SJSA1 (cell line): Measurements from ENCODE around the gene KIAA0232. TPM values are rescaled to one million over a fixed set of nuclear protein-coding genes. Genes with fewer than 3 reads are reported as not detected.

ENCODE experiments used
- DNase-seq, 2 experiments: peaks; one replicate each; pipeline ENCODE4 v3.0.0-alpha.2; 2015 to 2020; ENCODE audit warnings: low spot score in 2 of 2, low read depth in 1 of 2
- H3K27ac ChIP-seq: fragments of 250-450 bp; sonication (Bioruptor Pico); 2 replicates; pipeline ENCODE4 v1.5.1; 2020; ENCODE audit warnings: mild to moderate bottlenecking, moderate library complexity
- H3K27me3 ChIP-seq: fragments of 250-450 bp; sonication (Bioruptor Pico); replicated peaks from 2 replicates; pipeline ENCODE4 v1.5.1; 2020; ENCODE audit warnings: mild to moderate bottlenecking, moderate library complexity
- H3K36me3 ChIP-seq: fragments of 250-450 bp; sonication (Bioruptor Pico); 2 replicates; pipeline ENCODE4 v1.5.1; 2020; ENCODE audit warnings: mild to moderate bottlenecking
- H3K4me1 ChIP-seq: fragments of 250-450 bp; sonication (Bioruptor Pico); replicated peaks from 2 replicates; pipeline ENCODE4 v1.6.1; 2021; ENCODE audit warnings: mild to moderate bottlenecking
- H3K4me3 ChIP-seq: fragments of 250-450 bp; sonication (Bioruptor Pico); 2 replicates; pipeline ENCODE4 v1.5.1; 2020; ENCODE audit warnings: mild to moderate bottlenecking
- H3K9me3 ChIP-seq: fragments of 250-450 bp; sonication (Bioruptor Pico); replicated peaks from 2 replicates; pipeline ENCODE4 v1.5.1; 2020; ENCODE audit warnings: mild to moderate bottlenecking
- total RNA-seq: library from RNA; depleted of rRNA; stranded (reverse); fragments of >200 nt; shearing (Covaris generic); gene quantifications from 2 replicates; pipeline ENCODE4 v1.2.3, GENCODE V29; 2014; rRNA removed

Gene KIAA0232
- total RNA-seq, 1 experiment from 2014 or later, result 19.8 TPM

DNA sequence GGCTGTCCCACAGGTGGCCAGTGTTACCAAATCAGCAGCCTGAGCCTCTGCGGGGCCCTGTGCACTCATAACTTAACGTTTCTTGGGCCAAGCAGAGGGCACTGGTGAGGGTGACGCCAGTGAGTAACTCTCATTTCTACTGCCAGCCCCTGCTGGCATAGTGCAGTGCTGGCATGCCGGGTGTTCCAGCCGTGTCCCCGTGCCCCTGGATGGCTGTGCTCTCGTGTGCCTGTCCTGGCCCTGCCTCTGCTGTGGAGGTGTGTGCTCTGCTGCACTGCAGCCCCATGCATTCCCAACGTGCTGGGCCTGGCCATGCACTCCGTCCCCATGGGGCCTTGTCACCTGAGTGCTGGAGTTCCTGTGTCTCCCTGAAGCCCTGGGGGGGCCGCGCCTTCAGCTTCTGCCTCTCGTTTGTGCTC, 141.8 kb downstream of the KIAA0232 start:
- Histone ChIP-seq H3K9me3 (no peaks in the 10 kb centered on the region), H3K27ac (no peak overlapping the region), H3K4me1 (no peaks in the 10 kb centered on the region; the same call in 1 of the 2 replicates), H3K27me3 (no peaks in the 10 kb centered on the region), H3K4me3 (no peak overlapping the region), H3K36me3 (no peaks in the 10 kb centered on the region)
- DNase-seq, result no peak

- no peak for DNase-seq
- H3K9me3 ChIP-seq, result no peaks in the 10 kb centered on the region
- H3K4me3 ChIP-seq, result no peak overlapping the region
Measured at GRCh38 chr4:6925357-6925836, 142.9 kb downstream of the KIAA0232 start.

GRCh38 chr4:6926081-6926480, 143.6 kb downstream of the KIAA0232 start:
- Histone ChIP-seq H3K36me3 (no peaks in the 10 kb centered on the region), H3K9me3 (no peaks in the 10 kb centered on the region), H3K27me3 (no peaks in the 10 kb centered on the region), H3K27ac (no peak overlapping the region), H3K4me1 (no peaks in the 10 kb centered on the region; the same call in 1 of the 2 replicates), H3K4me3 (no peak overlapping the region)
- DNase-seq, result no peak

More at GRCh38 chr4:6925357-6925836, 142.9 kb downstream of the KIAA0232 start:
- Histone ChIP-seq H3K36me3 (no peaks in the 10 kb centered on the region), H3K4me1 (no peaks in the 10 kb centered on the region; the same call in 1 of the 2 replicates), H3K27ac (no peak overlapping the region), H3K27me3 (no peaks in the 10 kb centered on the region)

DNA sequence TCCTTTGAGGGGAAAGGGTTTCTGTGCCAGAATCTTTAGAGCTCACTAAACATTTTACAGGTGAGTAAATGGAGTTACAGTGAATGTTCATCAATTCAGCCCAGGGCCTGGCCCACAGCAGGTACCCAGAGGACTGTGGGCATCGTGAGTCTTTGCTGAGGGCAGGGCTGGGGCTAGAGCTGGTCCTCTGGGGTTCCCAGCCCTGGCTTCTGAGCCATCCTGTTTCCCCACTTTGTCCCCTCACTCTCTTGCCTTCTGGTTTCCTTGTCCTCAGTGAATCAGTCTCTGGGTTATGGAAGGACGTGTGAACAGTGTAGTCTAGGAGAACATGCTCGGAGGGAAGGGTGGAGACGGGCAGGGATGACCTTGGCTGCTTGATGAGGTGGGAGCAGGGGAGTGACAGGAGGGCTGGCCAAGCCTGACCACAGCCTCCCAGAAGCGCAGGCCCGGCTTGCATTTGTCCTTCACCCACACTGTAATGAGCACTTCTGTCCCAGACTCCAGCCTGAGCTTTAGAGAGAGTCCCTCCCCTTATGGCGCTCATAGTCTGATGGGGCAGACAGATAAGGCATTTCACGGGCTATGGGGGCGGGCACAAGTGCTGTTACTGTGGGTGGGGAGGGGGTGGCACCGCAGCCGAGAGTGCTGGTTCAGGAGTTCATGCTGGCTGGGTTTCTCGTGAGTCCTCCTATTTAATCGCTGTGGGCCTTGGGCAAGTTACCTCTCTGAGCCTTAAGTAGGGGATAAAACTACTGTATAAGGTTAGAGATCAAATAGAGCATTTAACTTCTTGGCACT, 144.4 kb downstream of the KIAA0232 start:
- no peaks in the 10 kb centered on the region for H3K9me3 ChIP-seq
- no peaks in the 10 kb centered on the region for H3K36me3 ChIP-seq
- no peak for DNase-seq
- no peaks in the 10 kb centered on the region for H3K27me3 ChIP-seq
- no peak overlapping the region for H3K27ac ChIP-seq
- no peaks in the 10 kb centered on the region; the same call in 1 of the 2 replicates for H3K4me1 ChIP-seq
- no peak overlapping the region for H3K4me3 ChIP-seq

DNA sequence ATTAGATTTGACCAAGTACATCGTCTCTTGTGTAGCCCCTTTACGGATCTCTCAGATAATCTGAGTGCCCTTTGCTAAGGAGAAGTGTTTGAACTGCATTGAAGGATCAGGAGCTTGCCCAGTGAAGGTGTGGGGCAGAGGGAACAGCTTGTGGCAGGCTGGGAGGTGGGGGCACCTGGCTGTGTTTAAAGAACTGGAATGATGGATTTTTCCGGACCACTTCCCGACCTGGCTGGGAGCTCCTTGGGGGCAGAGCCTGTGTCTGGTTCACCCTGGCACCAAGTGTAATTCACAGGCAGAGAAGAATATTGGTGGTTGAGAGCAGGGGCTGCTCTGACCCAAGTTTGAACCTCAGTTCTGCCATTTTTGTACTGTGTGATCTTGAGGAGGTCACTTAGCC, 145.6 kb downstream of the KIAA0232 start:
- Histone ChIP-seq H3K4me3 (no peak overlapping the region), H3K4me1 (no peaks in the 10 kb centered on the region; the same call in 1 of the 2 replicates), H3K27ac (no peak overlapping the region), H3K27me3 (no peaks in the 10 kb centered on the region), H3K9me3 (no peaks in the 10 kb centered on the region), H3K36me3 (no peaks in the 10 kb centered on the region)
- no peak for DNase-seq

DNA sequence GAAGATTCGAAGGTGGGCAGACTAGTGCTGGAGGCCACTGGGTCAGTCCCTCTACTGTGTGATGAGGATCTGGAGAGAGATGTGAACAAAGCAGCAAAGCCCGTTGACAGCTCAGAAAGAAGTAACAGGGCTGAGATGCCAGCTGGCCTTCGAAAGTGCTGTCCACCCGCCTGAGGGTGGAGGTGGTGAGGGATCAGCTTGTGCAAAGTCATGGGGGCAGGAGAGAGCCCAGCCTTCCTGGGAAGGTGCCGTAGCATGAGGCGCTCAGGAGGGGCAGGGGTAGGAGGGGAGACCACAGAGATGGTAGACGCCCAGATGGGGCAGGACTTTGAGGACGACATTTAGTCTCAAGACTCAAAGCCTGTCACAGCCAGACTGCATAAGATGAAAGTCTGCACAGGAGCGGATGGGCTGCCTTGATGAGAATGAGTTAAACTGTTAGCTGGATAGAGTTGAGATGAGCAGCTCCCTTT, 146.8 kb downstream of the KIAA0232 start:
- Histone ChIP-seq H3K9me3 (no peaks in the 10 kb centered on the region), H3K27ac (no peak overlapping the region), H3K4me3 (no peak overlapping the region), H3K27me3 (no peaks in the 10 kb centered on the region), H3K36me3 (no peaks in the 10 kb centered on the region), H3K4me1 (no peaks in the 10 kb centered on the region; the same call in 1 of the 2 replicates)
- DNase-seq, result no peak

DNA sequence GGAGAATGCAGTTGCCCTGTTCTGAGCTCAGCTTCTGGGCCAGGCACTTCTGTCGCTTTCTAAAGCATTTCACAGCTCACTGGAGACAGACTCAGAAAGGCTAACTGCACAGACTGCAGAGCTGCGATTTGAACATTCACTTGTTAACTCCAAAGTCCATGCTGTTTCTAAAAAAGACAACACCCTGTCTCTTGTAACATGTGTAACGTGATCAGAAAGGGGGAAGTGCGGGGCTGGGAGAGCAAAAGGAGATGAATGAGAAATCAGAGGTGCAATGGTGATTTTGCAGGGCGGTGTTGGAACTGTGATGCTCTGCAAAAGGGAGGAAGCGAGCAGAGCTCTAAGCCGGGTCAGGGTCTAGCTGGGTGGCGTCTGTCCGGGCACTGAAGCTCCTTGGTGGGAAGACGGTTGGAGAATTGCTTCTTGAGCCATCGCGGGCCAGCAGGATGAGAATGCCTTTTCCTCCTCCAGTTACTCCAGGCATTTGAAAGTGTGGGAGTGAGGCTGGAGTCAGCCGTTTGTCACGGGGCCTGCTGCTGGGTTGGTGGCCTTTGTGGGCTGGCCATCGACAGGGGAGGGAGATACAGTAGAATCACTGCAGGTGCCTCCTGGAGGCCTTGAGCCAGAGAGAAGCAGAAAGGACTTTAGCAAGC, 147.4 kb downstream of the KIAA0232 start:
- Histone ChIP-seq H3K4me1 (no peaks in the 10 kb centered on the region; the same call in 1 of the 2 replicates), H3K27me3 (no peaks in the 10 kb centered on the region), H3K9me3 (no peaks in the 10 kb centered on the region), H3K27ac (no peak overlapping the region), H3K4me3 (no peak overlapping the region), H3K36me3 (no peaks in the 10 kb centered on the region)
- DNase-seq, result no peak

DNA sequence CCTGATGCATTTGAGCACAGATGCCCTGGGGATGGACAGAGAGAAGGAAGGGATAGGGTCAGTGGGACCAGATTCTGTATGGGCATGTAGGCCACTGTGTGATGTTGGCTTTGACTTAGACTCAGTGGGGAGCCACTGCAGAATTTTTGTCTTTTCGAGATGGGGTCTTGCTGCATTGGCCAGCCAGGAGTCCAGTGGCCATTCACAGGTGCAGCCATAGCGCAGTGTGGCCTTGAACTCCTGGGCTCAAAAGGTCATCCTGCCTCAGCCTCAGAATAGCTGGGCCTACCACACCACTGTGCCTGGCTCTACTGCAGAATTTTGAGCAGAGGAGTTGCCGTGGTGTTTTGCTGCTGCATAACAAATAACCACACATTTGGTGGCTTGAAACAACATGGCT, 149.9 kb downstream of the KIAA0232 start:
- no peak overlapping the region for H3K4me3 ChIP-seq
- H3K9me3 ChIP-seq, result no peaks in the 10 kb centered on the region
- H3K27ac ChIP-seq, result no peak overlapping the region
- H3K36me3 ChIP-seq, result no peaks in the 10 kb centered on the region
- peaks cover 4% of the 10 kb centered on the region; the same call in 1 of the 2 replicates for H3K4me1 ChIP-seq
- no peaks in the 10 kb centered on the region for H3K27me3 ChIP-seq
- DNase-seq, result no peak

DNA sequence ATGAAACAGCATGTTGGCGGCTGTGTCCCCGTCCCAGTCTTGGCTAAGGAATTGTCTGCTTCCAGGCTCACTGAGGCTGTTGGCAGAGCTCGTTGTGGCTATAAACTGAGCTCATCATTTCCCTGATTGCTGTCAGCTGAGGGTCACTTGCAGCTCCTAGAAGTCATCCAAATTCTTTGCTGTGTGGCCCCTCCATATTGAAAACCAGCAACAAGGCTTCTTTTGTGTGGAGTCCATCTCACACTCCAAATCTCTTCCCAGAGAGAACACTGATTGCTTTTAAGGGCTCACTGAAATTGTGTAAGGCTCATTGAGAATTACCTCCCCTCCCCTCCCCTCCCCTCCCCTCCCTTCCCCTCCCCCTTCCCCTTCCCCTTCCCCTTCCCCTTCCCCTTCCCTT, 150.4 kb downstream of the KIAA0232 start:
- H3K36me3 ChIP-seq, result no peaks in the 10 kb centered on the region
- DNase-seq, result no peak
- H3K27ac ChIP-seq, result no peak overlapping the region
- H3K4me1 ChIP-seq, result peaks cover 4% of the 10 kb centered on the region; the same call in 1 of the 2 replicates
- no peak overlapping the region for H3K4me3 ChIP-seq
- H3K27me3 ChIP-seq, result no peaks in the 10 kb centered on the region
- H3K9me3 ChIP-seq, result no peaks in the 10 kb centered on the region

Other genes with a start within 250 kb of the KIAA0232 start
- 6.7 and 12.1 TPM in 2 replicates for gene MAN2B2, start 207.5 kb upstream of the KIAA0232 start, total RNA-seq
- gene MRFAP1, start 142.0 kb upstream of the KIAA0232 start, total RNA-seq, result 65.2 and 84.8 TPM in 2 replicates
- gene S100P, start 88.8 kb upstream of the KIAA0232 start, total RNA-seq, result not detected in 2 replicates
- gene MRFAP1L1, start 72.9 kb upstream of the KIAA0232 start, total RNA-seq, result 37.4 and 41.0 TPM in 2 replicates
- gene BLOC1S4, start 66.6 kb upstream of the KIAA0232 start, total RNA-seq, result 14.4 and 25.0 TPM in 2 replicates
- gene TBC1D14, start 127.1 kb downstream of the KIAA0232 start, total RNA-seq, result 16.7 and 22.1 TPM in 2 replicates